GM12891 (cell line): ENCODE data around the gene ZNF584.
A peak's percentile ranks its signal among the peaks of the same experiment; 100 is the strongest.
"Not testable (repeated sequence)": the region's sequence is repeated elsewhere in the genome, so short reads cannot be mapped to it uniquely, and the experiment has no call there.

Source experiments
- DNase-seq: peaks from one replicate; pipeline ENCODE4 v3.0.0; 2011; ENCODE audit warnings: low spot score; ENCODE audit not compliant: insufficient read length
- FAIRE-seq: peaks from 2 replicates; lab custom pipeline; 2011; peaks lifted over from hg19 to GRCh38; lab: Jason Lieb, UNC
- PAX5 ChIP-seq: IDR thresholded peaks from 2 replicates; pipeline ENCODE4 v1.6.1; 2011; ENCODE audit warnings: low read length, moderate library complexity, mild to moderate bottlenecking; ENCODE audit not compliant: insufficient read depth, severe bottlenecking
- POLR2A ChIP-seq: IDR thresholded peaks from 2 replicates; pipeline ENCODE4 v1.6.1; 2011; ENCODE audit warnings: low read depth, low read length, control low read depth
- POLR2AphosphoS5 ChIP-seq: IDR thresholded peaks from 2 replicates; pipeline ENCODE4 v1.6.1; 2011; ENCODE audit warnings: low read depth, low read length, control low read depth
- POU2F2 ChIP-seq: IDR thresholded peaks from 2 replicates; pipeline ENCODE4 v1.6.1; 2011; ENCODE audit warnings: low read depth, mild to moderate bottlenecking, control low read depth, low read length, moderate library complexity
- SPI1 ChIP-seq: IDR thresholded peaks from 2 replicates; pipeline ENCODE4 v1.6.1; 2011; ENCODE audit warnings: low read depth, low read length, control low read depth
- TAF1 ChIP-seq: IDR thresholded peaks from 2 replicates; pipeline ENCODE4 v1.6.1; 2011; ENCODE audit warnings: low read depth, low read length, control low read depth

The ZNF584 gene

DNA sequence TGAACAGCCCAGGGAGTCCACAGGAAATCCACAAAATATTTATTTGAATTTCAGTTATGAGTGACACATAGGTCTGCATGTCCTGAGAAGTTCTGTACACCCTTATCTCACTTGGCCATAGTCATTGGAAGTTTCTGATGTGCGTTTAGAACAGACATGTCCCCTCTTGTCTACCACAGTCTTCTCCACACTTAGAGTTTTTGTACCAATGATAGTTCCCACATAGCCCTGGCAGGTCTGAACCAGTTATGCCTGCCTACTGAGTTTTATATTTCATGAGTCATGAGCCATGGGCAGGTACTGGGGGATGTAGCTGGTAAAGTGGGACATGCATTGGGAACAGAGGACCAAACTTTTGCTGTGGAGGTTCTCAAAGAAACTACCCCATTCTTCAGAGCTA, 20.2 kb downstream of the ZNF584 start:
- no peak for DNase-seq
- TF ChIP-seq POLR2AphosphoS5 (no peak), SPI1 (no peak), POU2F2 (no peak), PAX5 (no peak), POLR2A (no peak), TAF1 (no peak)
- FAIRE-seq: no peak

DNA sequence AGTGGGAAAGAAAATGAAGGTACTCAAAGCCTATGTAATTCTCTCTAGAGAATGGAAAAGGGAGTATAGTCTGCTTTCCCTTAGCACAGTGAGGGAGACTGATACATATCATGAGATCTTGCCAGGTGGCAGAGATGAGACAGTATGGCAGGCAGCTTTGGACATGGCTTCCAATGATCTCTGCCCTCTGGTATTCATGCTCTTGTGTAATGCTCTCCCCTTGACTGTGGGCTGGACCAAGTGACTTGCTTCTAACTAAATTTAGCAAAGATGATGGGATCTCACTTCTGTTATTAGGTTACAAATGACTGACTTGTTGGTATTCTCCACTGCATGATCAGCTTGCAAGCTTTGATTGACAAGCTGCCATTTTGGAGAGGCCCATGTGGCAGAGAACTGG, 21.3 kb downstream of the ZNF584 start:
- no peak for FAIRE-seq
- no peak for DNase-seq
- TF ChIP-seq POLR2A (no peak), SPI1 (no peak), TAF1 (no peak), POLR2AphosphoS5 (no peak), PAX5 (no peak), POU2F2 (no peak)

DNA sequence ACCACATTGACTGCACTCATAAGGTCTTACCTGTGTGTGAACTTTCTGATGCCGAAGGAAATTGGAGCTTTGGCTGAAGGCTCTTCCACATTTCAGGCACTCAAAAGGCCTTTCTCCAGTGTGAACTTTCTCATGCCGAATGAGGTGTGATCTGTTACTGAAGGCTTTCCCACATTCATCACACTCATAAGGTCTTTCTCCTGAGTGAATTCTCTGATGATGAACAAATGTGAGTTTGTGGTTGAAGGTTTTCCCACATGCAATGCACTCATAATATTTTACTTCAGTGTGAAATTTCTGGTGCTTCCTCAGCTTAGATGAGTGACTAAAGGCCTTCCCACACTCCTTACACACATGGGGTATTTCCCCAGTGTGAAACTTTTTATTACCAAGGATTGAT, 25.8 kb downstream of the ZNF584 start:
- no peak for DNase-seq
- TF ChIP-seq TAF1 (no peak), POLR2AphosphoS5 (no peak), SPI1 (no peak), POU2F2 (no peak), PAX5 (no peak), POLR2A (no peak)
- no peak for FAIRE-seq

DNA sequence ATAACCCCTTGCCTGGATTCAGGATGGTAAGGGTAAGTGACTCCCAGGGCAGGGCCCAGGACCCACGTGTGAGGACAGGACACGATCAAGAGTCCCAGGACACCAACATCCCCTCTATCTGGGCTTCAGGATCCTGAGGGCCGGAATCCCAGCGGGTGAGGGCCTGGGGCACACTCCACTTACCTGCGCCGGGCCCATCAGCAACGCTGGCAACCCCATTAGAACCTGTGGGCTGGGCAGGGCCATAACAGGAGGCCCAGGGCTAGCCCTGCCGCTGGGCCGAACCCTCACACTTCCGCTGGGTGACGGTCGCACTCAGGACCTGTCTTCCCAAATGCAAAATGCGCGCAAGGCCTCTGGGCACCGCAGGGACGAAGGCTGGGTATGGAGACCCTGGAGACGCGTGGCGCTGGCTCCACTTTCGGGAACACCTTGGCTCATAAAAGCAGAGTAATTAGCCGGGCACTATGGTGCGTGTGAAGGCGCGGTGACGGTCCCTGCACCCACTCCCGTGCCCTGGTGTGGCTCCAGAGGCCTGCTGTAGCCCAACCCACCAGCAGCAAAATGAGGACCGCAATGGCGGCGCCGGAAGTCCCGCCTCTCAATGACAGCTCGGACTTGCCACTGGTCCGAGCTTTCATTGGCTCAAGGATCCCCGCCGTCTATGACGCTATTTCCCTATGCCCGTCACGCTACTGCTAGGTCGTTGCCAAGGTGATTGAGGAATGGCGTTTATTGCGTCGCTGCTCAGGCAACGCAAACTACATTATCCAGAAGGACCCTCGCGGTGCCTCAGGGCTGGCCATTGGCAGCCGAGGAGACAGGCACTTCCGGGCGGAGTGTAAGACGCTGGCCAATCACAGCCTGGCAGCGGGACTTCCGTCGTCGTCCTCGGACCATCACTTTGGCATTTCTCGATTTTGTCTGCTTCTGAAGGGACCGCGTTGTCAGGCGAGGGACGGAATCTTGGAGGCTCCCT, 31.4 kb downstream of the ZNF584 start, which contains the start of gene ZNF132:
TSS of gene ZNF132 (minus strand) at position 578 of the 979 bp plus-strand sequence. CDS start at position 246, 332 bp downstream.
- DNase-seq: peak; percentile 98
- FAIRE-seq: peak; percentile 100
- TF ChIP-seq PAX5 (no peak), POU2F2 (no peak), TAF1 (peak; percentile 71), POLR2A (no peak; the same call in 1 of the 2 replicates), SPI1 (0 out of 2 replicates have a peak, but pooled peaks have one; percentile 20), POLR2AphosphoS5 (peak; percentile 42; the same call in 1 of the 2 replicates)

DNA sequence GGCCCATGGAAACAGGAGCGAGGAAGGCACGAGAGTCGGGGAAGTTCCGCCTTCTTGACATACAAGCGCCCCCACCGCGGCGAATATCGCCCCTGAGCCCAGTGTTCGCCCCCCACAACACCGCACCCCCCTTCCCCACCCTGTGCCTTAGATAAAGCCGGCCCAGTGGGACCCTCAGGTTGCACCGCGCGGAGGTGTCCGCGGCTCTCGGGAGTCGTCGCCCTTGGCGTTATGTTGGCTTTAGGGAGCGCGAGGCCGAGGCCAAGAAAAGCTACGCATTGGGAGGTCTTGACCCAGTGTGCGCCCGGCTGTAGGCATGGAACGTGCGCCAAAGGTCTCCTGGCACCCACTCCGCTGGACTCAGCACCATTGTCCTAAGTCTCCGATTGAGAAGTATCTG, 32.1 kb downstream of the ZNF584 start:
- TF ChIP-seq POLR2A (no peak), TAF1 (no peak), POU2F2 (no peak)
- DNase-seq (no peak), FAIRE-seq (no peak)

DNA sequence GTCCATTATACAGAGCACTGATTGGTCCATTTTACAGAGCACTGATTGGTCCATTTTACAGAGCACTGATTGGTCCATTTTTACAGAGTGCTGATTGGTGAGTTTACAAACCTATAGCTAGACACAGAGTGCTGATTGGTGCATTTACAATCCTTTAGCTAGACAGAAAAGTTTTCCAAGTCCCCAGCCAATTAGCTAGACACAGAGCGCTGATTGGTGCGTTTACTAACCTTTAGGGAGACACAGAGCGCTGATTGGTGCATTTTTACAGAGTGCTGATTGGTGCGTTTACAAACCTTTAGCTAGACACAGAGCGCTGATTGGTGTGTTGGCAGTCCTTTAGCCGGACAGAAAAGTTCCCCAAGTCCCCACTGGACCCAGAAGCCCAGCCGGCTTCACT, 34.5 kb downstream of the ZNF584 start:
- not testable (repeated sequence) for DNase-seq, FAIRE-seq

DNA sequence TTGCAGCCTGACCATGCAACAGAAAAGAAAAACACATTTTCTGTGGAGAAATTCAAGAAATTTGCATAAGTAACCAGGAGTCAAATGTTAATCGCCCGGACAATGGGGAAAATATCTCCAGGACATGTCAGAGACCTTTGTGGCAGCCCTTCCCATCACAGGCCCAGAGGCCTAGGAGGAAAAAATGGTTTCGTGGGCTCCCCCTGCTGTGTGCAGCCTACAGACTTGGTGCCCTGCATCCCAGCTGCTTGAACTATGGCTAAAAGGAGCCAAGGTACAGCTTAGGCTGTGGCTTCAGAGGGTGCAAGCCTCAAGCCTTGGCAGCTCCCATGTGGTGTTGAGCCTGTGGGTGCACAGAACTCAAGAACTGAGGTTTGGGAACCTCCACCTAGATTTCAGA, 40.4 kb downstream of the ZNF584 start:
- DNase-seq, FAIRE-seq: not testable (repeated sequence)

DNA sequence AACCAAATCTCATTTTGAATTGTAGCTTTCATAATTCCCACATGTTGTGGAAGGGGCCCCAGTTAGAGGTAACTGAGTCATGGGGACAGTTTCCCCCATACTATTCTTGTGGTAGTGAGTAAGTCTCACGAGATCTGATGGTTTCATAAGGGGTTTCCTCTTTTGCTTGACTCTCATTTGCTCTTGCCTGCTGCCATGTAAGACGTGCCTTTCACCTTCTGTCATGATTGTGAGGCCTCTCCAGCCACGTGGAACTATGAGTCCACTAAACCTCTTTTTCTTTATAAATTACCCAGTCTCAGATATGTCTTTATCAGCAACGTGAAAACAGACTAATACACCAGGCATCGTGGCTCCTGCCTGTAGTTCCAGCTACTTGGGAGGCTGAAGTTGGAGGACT, 41.5 kb downstream of the ZNF584 start:
- DNase-seq, FAIRE-seq: not testable (repeated sequence)

DNA sequence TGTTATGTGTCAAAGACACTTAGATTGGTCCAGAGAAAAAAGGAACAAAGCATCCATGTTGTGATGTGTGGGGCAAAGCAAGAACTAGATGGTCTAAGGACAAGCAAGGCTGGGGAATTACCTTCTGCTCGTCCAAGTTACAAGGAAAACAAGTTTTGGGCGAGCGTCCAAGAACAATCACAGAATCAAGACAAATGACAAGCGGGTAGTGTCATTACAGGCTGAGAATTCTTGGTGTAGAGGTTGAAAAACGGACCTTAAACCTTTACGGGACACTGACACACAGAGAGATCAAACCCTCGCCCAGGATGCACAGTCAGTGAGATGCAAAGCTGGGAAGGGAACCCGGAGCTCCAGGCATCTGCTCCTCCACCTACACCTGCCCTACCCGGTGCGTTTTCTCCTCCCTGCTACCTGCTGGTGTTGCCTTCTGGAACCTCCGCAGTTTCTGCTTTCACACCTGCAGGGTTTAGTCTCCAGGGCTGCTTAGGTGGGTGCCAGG, 42.5 kb downstream of the ZNF584 start:
- no peak for TF ChIP-seq POLR2A
- TF ChIP-seq TAF1: no peak
- TF ChIP-seq POLR2AphosphoS5: no peak
- TF ChIP-seq PAX5: no peak
- TF ChIP-seq SPI1: no peak
- TF ChIP-seq POU2F2: no peak
- DNase-seq: no peak
- FAIRE-seq: no peak

DNA sequence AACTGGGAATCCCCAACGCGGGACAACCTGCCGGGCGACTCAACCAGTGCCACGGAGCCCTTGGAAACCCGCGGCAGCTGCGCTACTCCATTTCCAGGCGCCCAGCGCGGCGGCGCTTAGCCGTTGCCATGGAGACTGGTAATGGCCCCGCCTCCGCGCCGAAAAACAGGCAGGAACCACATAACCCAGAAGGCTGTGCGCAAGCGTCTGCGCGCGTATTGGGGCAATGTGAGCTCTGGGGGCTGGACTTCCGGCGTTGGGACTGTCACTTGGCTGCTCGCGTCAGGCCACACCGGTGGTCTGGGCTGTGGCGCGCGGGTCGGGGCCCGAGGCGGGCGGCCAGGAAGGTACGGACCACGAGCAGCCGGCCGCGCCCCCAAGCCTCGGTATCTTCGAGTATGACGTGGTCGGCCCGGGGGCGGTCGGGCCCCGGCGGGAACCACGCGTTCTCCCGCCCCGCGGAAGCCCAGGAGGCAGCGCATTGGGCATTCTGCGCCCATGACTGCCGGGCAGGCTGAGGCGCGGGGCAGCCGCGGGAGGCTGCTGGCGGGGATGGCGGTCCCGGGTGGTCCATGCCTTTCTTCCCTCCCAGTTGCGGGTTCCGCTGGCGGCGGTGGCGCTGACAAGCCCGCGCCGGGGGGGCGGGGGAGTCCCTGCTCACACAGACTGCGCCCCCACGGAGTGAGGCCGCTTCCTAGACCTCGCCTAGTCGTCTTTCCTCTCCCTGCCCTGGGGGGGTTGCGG, 43.1 kb downstream of the ZNF584 start, which contains the start of gene ZNF324B:
TSS of gene ZNF324B (plus strand) at position 265 of the 744 bp plus-strand sequence. CDS start 2,080 bp downstream, outside the sequence.
- TF ChIP-seq POLR2AphosphoS5 (no peak), TAF1 (no peak), PAX5 (peak; percentile 14), POLR2A (peak; percentile 45; the same call in 1 of the 2 replicates), POU2F2 (no peak)
- DNase-seq: peak; percentile 97
- FAIRE-seq: peak; percentile 93
